Testis (tissue), 3 donors: ENCODE measurements around the gene BOD1L1. TPM values are rescaled to one million over a fixed set of nuclear protein-coding genes. Genes with fewer than 3 reads are reported as not detected.
A peak's percentile ranks its signal among the peaks of the same experiment; 100 is the strongest.

ENCODE experiments used
- DNase-seq: peaks from one replicate; pipeline ENCODE4 v3.0.0-alpha.2; 2019
- H3K27ac ChIP-seq, 2 donors: fragments of 200-600 bp; sonication (generic); one replicate each; pipeline ENCODE4 v1.5.1; 2019
- H3K27me3 ChIP-seq: fragments of 200-600 bp; sonication (generic); one replicate; pipeline ENCODE4 v1.5.1; 2019
- H3K36me3 ChIP-seq: fragments of 200-600 bp; sonication (generic); one replicate; pipeline ENCODE4 v1.5.1; 2017; ENCODE audit warnings: low read depth; ENCODE audit errors: missing control alignments
- H3K4me1 ChIP-seq: fragments of 200-600 bp; sonication (generic); one replicate; pipeline ENCODE4 v1.5.1; 2019
- H3K4me3 ChIP-seq, 2 donors: fragments of 200-600 bp; sonication (generic); one replicate each; pipeline ENCODE4 v1.5.1; 2017 to 2019
- H3K9me3 ChIP-seq: fragments of 200-600 bp; sonication (generic); one replicate; pipeline ENCODE4 v1.5.1; 2017
- POLR2A ChIP-seq: fragments of 450-650 bp; IDR thresholded peaks from one replicate; pipeline ENCODE4 v1.6.1; 2017; ENCODE audit warnings: antibody characterized with exemption, mild to moderate bottlenecking, moderate library complexity
- WGBS, 2 donors: methylation state at CpG; one replicate each; pipeline ENCODE4 v1.1.5; 2018; 5-methylcytosine and 5-hydroxymethylcytosine counted together
- intact Hi-C: fragments of 100-400 bp; cut with DNase I; formaldehyde crosslinking; loops from one replicate; pipeline ENCODE4 v1.15.1; 2023; ENCODE audit warnings: low total_unique reads
- polyA plus RNA-seq: library from polyadenylated mRNA; stranded (reverse); fragments of 350-450 nt; fragmentation: Illumina TruSeq; extraction: RNeasy Lipid Tissue Mini Kit (QIAGEN cat#74804); gene quantifications from one replicate; pipeline ENCODE4 v1.2.3, GENCODE V29; 2014; ENCODE audit warnings: low read depth, low replicate concordance; ENCODE audit not compliant: insufficient read depth
- total RNA-seq, 2 donors: library from RNA; depleted of rRNA; stranded (reverse); fragments of >200 nt; gene quantifications; one replicate each; pipeline ENCODE4 v1.2.3, GENCODE V29; 2016
- TF ChIP-seq, protein P1 (sequence below), 3 experiments: fragments of 450-650 bp in 2 of 3; fragments of 200-600 bp in 1 of 3; sonication (generic) in 1 of 3; IDR thresholded peaks; one replicate each; pipeline ENCODE4 v1.5.1; 2016 to 2019; ENCODE audit warnings: antibody characterized with exemption in 3 of 3, mild to moderate bottlenecking in 2 of 3, moderate library complexity in 1 of 3

Gene BOD1L1
- total and polyA plus RNA-seq, 3 donors from 2014 or later: 14.7 to 108 (median 98.1) TPM

DNA sequence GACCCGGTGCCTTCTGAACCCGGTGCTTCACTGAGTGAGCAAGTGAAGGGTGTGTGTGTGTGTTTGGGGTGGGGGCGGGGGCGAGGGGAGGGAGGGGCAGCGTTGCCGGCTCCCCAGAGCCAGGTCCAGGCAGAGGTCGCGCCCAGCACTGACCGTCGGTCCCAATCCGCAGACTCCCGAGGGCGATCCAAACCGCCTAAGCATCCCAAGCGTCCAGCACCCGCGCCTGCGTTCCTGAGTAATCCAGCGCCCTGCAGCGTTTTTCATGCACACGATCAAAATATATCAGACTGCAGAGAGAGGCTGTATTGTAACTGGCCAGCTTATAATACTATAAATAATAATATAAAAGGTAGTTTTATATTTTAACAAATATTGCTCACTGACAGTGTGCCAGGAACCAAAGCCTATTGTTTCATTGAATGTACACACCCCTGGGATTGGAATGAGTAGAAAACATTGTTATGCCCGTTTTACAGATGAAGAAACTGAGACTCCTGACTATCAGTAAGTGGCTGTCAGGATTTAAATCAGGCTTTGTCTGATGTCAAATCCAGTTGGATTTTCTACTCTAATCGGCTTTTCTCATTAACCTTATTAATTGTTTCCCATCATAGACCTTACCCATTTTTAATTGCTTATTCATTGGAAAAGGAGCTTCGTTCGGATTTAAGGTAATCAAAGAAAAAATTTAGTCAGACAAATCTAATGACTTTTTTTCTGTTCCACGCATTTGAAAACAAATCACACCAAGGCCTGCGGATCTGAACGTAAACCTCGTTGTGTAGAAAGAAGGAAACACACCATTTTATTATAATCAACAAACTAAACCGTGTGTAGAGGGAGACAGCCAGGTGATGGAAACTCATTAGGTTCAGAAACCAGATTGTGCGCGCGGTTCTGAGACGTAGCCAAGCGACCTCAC lies 79.2 kb downstream of the BOD1L1 start:
- DNase-seq: no peak
- Histone ChIP-seq H3K36me3 (no peaks in the 10 kb centered on the region), H3K9me3 (no peaks in the 10 kb centered on the region), H3K27me3 (no peaks in the 10 kb centered on the region), H3K27ac (no peak overlapping the region), H3K4me3 (peak overlapping the region; percentile 43 to 53), H3K4me1 (no peaks in the 10 kb centered on the region)
- intact Hi-C loops: loop anchor here (5.0 kb wide), 1 partner anchor 696 kb away; no protein-coding TSS in a partner anchor
- 10 to 14% methylated on average over 30 to 35 of the region's 35 CpGs for WGBS, 2 donors
- TF ChIP-seq, protein P1, sequence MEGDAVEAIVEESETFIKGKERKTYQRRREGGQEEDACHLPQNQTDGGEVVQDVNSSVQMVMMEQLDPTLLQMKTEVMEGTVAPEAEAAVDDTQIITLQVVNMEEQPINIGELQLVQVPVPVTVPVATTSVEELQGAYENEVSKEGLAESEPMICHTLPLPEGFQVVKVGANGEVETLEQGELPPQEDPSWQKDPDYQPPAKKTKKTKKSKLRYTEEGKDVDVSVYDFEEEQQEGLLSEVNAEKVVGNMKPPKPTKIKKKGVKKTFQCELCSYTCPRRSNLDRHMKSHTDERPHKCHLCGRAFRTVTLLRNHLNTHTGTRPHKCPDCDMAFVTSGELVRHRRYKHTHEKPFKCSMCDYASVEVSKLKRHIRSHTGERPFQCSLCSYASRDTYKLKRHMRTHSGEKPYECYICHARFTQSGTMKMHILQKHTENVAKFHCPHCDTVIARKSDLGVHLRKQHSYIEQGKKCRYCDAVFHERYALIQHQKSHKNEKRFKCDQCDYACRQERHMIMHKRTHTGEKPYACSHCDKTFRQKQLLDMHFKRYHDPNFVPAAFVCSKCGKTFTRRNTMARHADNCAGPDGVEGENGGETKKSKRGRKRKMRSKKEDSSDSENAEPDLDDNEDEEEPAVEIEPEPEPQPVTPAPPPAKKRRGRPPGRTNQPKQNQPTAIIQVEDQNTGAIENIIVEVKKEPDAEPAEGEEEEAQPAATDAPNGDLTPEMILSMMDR (IDR thresholded peaks at IDR 0.05): no peak
- TF ChIP-seq POLR2A: no peak

DNA sequence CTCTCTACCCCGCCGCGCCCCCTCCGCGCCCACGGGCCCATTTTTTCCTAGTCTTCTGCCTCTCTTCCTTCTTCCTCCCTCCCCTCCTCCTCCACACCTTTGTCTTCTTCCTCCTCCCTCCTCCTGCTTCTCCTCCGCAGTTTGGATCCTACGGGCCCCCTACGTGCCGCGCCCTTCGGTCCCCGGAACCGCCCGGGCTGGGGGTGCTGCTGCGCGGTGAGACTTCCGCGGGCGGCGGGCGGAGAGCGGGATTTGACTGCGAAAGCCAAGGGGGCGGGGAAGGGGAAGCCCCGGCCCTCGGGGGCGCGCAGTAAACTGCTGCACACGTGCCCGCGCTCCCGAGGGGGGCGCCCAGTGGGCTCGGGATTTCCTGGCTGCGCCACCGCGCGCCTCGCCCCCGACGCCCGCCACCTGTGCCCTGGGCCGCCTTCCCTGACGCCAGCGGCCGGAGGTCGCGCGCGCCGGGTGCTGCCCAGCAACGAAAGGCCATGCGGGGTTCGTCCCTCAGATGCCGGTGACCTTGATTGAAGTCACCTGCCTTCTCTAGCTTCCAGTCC lies 80.0 kb downstream of the BOD1L1 start:
- Histone ChIP-seq H3K9me3 (no peaks in the 10 kb centered on the region), H3K4me1 (no peaks in the 10 kb centered on the region), H3K4me3 (peak overlapping the region; percentile 43 to 53), H3K36me3 (no peaks in the 10 kb centered on the region), H3K27ac (no peak overlapping the region), H3K27me3 (no peaks in the 10 kb centered on the region)
- DNase-seq: no peak
- no peak for TF ChIP-seq POLR2A
- TF ChIP-seq, protein P1 (IDR thresholded peaks at IDR 0.05): no peak
- intact Hi-C loops: loop anchor here (5.0 kb wide), 1 partner anchor 695 kb away; no protein-coding TSS in a partner anchor
- 1 to 3% methylated on average over 29 to 35 of the region's 56 CpGs for WGBS, 2 donors

DNA sequence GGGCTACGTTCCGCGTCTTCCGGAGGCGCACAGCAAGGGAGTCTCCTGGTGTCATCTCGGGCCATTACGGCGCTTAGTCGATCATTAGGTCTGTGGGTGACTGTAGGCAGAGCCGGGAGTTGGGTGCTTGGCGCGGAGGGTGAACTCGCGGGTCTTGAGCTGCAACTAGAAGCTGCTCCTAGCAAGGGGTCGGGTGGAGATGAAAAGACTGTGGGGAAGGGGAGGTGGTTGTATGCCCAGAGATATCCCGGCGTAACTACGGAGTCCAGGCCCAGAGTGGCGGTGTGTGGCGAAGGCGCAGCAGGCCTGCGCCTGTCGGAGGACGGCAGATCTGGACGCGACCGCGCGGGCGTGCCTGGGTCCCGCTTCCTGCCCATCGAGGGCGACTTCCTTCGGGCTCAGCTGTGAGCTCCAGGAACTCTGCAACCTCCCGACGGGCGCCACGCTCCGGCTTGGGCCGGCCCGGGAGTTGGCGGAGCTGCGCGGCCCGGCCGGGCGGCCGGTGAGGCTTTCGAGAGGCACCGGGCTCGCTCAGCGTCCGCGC lies 80.5 kb downstream of the BOD1L1 start:
- peaks cover under 1% of the 10 kb centered on the region for H3K4me1 ChIP-seq
- no peak overlapping the region for H3K27ac ChIP-seq
- TF ChIP-seq, protein P1 (IDR thresholded peaks at IDR 0.05): no peak
- TF ChIP-seq POLR2A: no peak
- intact Hi-C loops: loop anchor here (5.0 kb wide), 1 partner anchor 695 kb away; no protein-coding TSS in a partner anchor
- no peaks in the 10 kb centered on the region for H3K27me3 ChIP-seq
- H3K9me3 ChIP-seq: no peaks in the 10 kb centered on the region
- 4 to 9% methylated on average over 25 to 54 of the region's 54 CpGs for WGBS, 2 donors
- H3K36me3 ChIP-seq: no peaks in the 10 kb centered on the region
- peak overlapping the region; percentile 43 to 53 for H3K4me3 ChIP-seq
- no peak for DNase-seq

DNA sequence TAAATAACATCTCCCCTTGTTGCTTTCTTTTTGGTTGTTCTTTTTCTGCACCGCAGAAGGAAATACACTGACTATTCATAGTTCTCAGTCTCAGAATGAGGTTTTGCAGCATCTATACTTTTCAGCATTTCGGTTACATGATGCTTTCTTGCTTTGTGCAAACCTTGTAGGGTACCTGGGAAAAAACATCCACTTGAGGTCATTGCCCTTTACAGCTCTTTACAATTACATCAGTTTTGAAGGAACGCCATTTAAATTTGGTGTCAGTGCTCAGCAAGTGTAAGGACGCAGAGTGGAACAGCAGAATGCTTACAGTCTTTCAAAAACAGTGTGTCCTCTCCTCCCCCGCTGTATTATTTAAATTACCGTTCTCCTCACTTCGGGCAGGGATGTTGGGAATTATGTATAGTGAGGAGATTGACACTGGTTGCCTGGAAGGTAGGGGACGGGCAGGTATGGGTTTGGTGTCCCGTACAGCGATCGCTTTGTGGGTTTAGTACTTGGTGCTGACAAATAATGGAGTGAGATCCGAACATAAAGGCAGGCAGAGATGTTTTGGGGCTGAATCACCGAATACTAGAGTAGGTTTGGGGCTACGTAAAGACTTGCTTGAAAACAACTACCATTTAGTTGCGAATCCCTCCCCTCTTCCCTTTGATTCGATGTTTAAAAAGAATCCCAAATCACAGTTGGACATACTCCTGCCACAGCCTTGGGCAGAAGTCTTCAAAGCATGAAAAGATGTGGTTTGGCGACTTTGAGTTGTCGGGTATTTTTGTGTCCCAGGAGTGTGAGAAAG lies 81.2 kb downstream of the BOD1L1 start:
- no peak for DNase-seq
- Histone ChIP-seq H3K4me1 (peaks cover 5% of the 10 kb centered on the region), H3K27ac (no peak overlapping the region), H3K27me3 (no peaks in the 10 kb centered on the region), H3K9me3 (no peaks in the 10 kb centered on the region), H3K4me3 (peak overlapping the region in 1 of 2 donors; percentile 43), H3K36me3 (no peaks in the 10 kb centered on the region)
- no peak for TF ChIP-seq POLR2A
- TF ChIP-seq, protein P1 (IDR thresholded peaks at IDR 0.05): no peak
- 9 to 14% methylated on average over 18 of the region's 18 CpGs for WGBS, 2 donors
- intact Hi-C loops: loop anchor here (5.0 kb wide), 1 partner anchor 694 kb away; no protein-coding TSS in a partner anchor
